ENCODE data around the gene CASZ1. TPM values are rescaled to one million over a fixed set of nuclear protein-coding genes. Genes with fewer than 3 reads are reported as not detected.

CASZ1 gene
- total and polyA plus RNA-seq, 2 donors: 1.8 to 3.9 TPM

DNA sequence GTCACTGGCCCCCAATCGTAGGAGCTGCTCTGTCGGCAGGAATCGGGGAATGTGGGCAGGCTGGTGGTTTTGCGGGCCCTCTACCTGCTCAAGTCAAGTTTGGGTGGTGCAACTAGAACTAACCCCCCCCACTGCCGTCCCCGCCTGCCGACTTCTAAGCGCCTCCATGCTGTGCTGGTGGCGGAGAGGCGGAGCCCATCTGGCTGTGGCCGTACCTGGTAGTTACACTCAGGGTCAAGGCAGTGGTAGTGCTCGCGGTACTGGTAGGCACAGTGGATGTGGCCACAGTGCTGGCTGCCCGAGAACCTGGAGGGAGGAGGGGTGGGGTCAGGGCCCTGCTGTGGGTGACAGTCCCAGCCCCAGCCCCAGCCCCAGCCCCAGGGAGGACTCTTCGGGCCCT is 140.0 kb downstream of the CASZ1 start:
- Histone ChIP-seq H3K9me3 (ENCODE audit: control insufficient read depth in 2 of 2, insufficient read depth in 1 of 2, low read length in 1 of 2) (no peaks in the 10 kb centered on the region), H3K36me3 (ENCODE audit: control insufficient read depth in 2 of 2, insufficient read depth in 2 of 2, low read length in 1 of 2) (peaks cover 2 to 42% of the 10 kb centered on the region in 2 donors), H3K27me3 (ENCODE audit: control insufficient read depth in 2 of 2, insufficient read depth in 1 of 2, low read length in 1 of 2) (peaks cover 0 to 2% of the 10 kb centered on the region in 2 donors), H3K27ac (ENCODE audit: low read depth in 1 of 2, low read length in 1 of 2) (no peak overlapping the region), H3K4me3 (ENCODE audit: low read length in 2 of 2) (no peak overlapping the region), H3K4me1 (ENCODE audit: control insufficient read depth in 2 of 2, insufficient read depth in 2 of 2, low read length in 2 of 2) (no peaks in the 10 kb centered on the region)
- no peak for DNase-seq (ENCODE audit: low read depth in 6 of 9, low spot score in 9 of 9)
- WGBS: 96% methylated on average over 15 of the region's 15 CpGs

DNA sequence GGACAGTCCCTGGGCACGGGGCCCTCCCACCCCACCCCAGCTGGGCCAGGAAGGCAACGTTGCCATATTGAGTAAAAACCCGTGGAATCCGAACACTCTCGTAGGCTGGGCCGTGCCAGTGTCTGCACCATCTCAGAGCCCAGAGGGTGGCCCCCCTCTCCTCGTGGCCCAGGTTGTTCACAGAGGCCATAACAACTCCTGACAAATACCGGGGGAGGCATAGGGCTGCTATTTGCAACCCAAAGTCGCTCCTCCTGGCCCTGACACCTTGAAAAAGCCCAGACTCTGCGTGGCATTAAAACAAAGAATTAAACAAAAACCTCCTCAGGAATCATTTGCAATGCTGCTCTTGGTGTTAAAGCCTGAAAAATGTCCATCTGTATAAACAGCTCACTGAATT is 141.4 kb downstream of the CASZ1 start:
- H3K36me3 ChIP-seq (ENCODE audit: control insufficient read depth in 2 of 2, insufficient read depth in 2 of 2, low read length in 1 of 2): peaks cover 2 to 40% of the 10 kb centered on the region in 2 donors
- H3K4me3 ChIP-seq (ENCODE audit: low read length in 2 of 2): no peak overlapping the region
- H3K9me3 ChIP-seq (ENCODE audit: control insufficient read depth in 2 of 2, insufficient read depth in 1 of 2, low read length in 1 of 2): no peaks in the 10 kb centered on the region
- H3K4me1 ChIP-seq (ENCODE audit: control insufficient read depth in 2 of 2, insufficient read depth in 2 of 2, low read length in 2 of 2): no peaks in the 10 kb centered on the region
- 94% methylated on average over 10 of the region's 10 CpGs for WGBS
- H3K27me3 ChIP-seq (ENCODE audit: control insufficient read depth in 2 of 2, insufficient read depth in 1 of 2, low read length in 1 of 2): peaks cover 0 to 11% of the 10 kb centered on the region in 2 donors
- DNase-seq (ENCODE audit: low read depth in 6 of 9, low spot score in 9 of 9): no peak
- H3K27ac ChIP-seq (ENCODE audit: low read depth in 1 of 2, low read length in 1 of 2): no peak overlapping the region

DNA sequence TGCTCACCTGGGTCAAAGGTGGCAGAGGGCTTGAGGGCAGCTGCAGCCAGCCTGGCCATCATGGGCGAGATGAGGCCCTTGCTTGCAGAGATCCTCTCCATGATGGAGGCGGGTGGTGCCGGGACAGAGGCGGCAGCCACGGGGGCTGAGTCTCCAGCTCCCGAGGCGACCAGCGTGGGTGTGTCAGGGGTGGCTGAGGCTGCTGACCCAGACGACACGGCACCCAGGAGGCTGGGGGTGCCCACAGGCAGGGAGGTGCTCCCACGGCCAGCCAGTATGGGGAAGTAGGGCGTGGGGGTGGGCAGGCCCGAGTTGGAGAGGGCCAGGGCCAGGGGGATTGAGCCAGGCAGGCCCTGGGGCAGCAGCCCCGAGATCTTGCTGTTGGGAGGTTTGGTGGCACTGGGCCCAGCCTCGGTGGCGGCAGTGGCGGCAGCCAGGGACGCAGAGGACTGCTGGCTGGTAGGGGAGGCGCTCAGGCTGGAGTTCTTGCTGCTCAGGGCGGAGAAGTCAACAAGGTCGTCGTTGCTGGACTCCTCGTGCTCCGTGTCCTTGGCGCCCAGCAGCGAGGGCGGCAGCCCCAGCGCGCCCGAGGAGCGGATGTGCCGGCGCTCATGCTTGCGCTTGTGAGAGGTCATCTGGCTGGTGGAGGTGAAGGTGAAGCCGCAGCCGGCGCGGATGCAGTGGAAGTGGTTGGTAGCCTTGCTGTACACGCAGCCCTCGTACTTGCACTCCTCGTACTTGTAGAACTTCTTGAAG is 142.9 kb downstream of the CASZ1 start:
- no peaks in the 10 kb centered on the region for H3K9me3 ChIP-seq (ENCODE audit: control insufficient read depth in 2 of 2, insufficient read depth in 1 of 2, low read length in 1 of 2)
- DNase-seq (ENCODE audit: low read depth in 6 of 9, low spot score in 9 of 9): no peak
- H3K4me1 ChIP-seq (ENCODE audit: control insufficient read depth in 2 of 2, insufficient read depth in 2 of 2, low read length in 2 of 2): no peaks in the 10 kb centered on the region
- no peak overlapping the region for H3K4me3 ChIP-seq (ENCODE audit: low read length in 2 of 2)
- H3K27me3 ChIP-seq (ENCODE audit: control insufficient read depth in 2 of 2, insufficient read depth in 1 of 2, low read length in 1 of 2): peaks cover 0 to 23% of the 10 kb centered on the region in 2 donors
- H3K27ac ChIP-seq (ENCODE audit: low read depth in 1 of 2, low read length in 1 of 2): no peak overlapping the region
- 96% methylated on average over 41 of the region's 41 CpGs for WGBS
- H3K36me3 ChIP-seq (ENCODE audit: control insufficient read depth in 2 of 2, insufficient read depth in 2 of 2, low read length in 1 of 2): peaks cover 0 to 30% of the 10 kb centered on the region in 2 donors

DNA sequence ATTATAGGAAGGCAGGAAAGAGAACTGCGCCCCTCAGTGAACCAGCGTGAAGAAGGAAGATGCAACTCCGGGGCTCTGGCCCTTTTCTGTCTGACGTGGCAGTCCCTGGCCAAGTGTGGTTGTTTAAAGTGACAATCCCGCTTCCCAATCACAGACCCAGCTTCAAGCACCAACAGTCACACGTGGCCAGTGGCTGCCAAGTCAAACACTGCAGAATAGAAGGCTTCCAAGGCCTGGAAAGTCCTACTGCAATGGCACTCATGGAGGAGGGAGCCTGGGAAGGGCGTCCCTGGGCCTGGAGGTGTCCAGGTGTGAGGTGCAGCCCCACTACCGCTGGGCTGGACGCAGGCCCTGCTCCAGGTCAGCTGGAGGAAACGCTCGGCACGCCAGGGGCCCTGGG is 143.8 kb downstream of the CASZ1 start:
- Histone ChIP-seq H3K9me3 (ENCODE audit: control insufficient read depth in 2 of 2, insufficient read depth in 1 of 2, low read length in 1 of 2) (no peaks in the 10 kb centered on the region), H3K4me3 (ENCODE audit: low read length in 2 of 2) (no peak overlapping the region), H3K27ac (ENCODE audit: low read depth in 1 of 2, low read length in 1 of 2) (no peak overlapping the region), H3K36me3 (ENCODE audit: control insufficient read depth in 2 of 2, insufficient read depth in 2 of 2, low read length in 1 of 2) (peaks cover 0 to 28% of the 10 kb centered on the region in 2 donors), H3K4me1 (ENCODE audit: control insufficient read depth in 2 of 2, insufficient read depth in 2 of 2, low read length in 2 of 2) (no peaks in the 10 kb centered on the region), H3K27me3 (ENCODE audit: control insufficient read depth in 2 of 2, insufficient read depth in 1 of 2, low read length in 1 of 2) (peaks cover 0 to 25% of the 10 kb centered on the region in 2 donors)
- DNase-seq (ENCODE audit: low read depth in 6 of 9, low spot score in 9 of 9): no peak
- 98% methylated on average over 12 of the region's 12 CpGs for WGBS

DNA sequence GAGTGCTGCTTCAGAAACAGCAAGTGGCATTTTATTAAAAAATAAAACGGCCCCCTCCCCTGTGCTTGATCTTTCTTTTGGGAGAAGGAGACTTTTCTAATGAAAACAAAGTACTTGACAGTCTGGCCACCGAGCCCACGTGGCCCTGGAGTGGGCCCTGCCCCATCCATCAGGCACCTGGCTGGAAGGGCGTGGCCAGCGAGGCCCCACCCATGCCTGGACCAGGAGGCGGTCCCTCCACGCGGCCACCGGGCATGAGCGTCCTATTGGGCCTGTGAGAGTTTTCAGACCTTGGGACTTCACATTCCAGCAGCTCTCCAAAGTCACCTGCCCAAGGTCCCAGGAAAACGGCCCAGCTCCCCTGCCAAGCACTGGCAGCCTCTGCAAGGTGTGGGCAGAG is 144.7 kb downstream of the CASZ1 start:
- no peak for DNase-seq (ENCODE audit: low read depth in 6 of 9, low spot score in 9 of 9)
- Histone ChIP-seq H3K9me3 (ENCODE audit: control insufficient read depth in 2 of 2, insufficient read depth in 1 of 2, low read length in 1 of 2) (no peaks in the 10 kb centered on the region), H3K36me3 (ENCODE audit: control insufficient read depth in 2 of 2, insufficient read depth in 2 of 2, low read length in 1 of 2) (peaks cover 0 to 30% of the 10 kb centered on the region in 2 donors), H3K27ac (ENCODE audit: low read depth in 1 of 2, low read length in 1 of 2) (no peak overlapping the region), H3K4me1 (ENCODE audit: control insufficient read depth in 2 of 2, insufficient read depth in 2 of 2, low read length in 2 of 2) (no peaks in the 10 kb centered on the region), H3K27me3 (ENCODE audit: control insufficient read depth in 2 of 2, insufficient read depth in 1 of 2, low read length in 1 of 2) (peaks cover 0 to 25% of the 10 kb centered on the region in 2 donors), H3K4me3 (ENCODE audit: low read length in 2 of 2) (no peak overlapping the region)
- 90% methylated on average over 11 of the region's 11 CpGs for WGBS

DNA sequence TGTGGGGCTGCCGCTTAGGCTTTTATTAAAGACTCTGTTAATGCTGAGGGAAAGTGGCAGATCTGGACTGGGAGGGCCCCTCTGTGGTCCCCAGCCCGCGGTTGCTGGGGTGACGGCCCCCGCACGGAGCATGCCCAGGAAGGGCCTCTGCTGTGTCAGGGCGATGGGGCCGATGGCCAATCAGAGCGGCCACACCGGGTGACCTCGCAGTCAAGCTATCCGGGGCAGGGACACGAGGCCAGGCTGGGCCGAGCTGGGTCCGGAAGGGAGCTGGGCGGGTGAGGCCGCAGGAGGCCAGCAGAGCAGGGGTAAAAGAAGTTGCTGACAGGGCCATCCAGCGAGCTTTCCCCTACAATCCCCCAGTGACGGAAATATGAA is 145.1 kb downstream of the CASZ1 start:
- Histone ChIP-seq H3K4me3 (ENCODE audit: low read length in 2 of 2) (no peak overlapping the region), H3K27ac (ENCODE audit: low read depth in 1 of 2, low read length in 1 of 2) (no peak overlapping the region), H3K9me3 (ENCODE audit: control insufficient read depth in 2 of 2, insufficient read depth in 1 of 2, low read length in 1 of 2) (no peaks in the 10 kb centered on the region), H3K27me3 (ENCODE audit: control insufficient read depth in 2 of 2, insufficient read depth in 1 of 2, low read length in 1 of 2) (peaks cover 0 to 25% of the 10 kb centered on the region in 2 donors), H3K36me3 (ENCODE audit: control insufficient read depth in 2 of 2, insufficient read depth in 2 of 2, low read length in 1 of 2) (peaks cover 0 to 30% of the 10 kb centered on the region in 2 donors), H3K4me1 (ENCODE audit: control insufficient read depth in 2 of 2, insufficient read depth in 2 of 2, low read length in 2 of 2) (no peaks in the 10 kb centered on the region)
- DNase-seq (ENCODE audit: low read depth in 6 of 9, low spot score in 9 of 9): no peak
- 91% methylated on average over 19 of the region's 19 CpGs for WGBS

DNA sequence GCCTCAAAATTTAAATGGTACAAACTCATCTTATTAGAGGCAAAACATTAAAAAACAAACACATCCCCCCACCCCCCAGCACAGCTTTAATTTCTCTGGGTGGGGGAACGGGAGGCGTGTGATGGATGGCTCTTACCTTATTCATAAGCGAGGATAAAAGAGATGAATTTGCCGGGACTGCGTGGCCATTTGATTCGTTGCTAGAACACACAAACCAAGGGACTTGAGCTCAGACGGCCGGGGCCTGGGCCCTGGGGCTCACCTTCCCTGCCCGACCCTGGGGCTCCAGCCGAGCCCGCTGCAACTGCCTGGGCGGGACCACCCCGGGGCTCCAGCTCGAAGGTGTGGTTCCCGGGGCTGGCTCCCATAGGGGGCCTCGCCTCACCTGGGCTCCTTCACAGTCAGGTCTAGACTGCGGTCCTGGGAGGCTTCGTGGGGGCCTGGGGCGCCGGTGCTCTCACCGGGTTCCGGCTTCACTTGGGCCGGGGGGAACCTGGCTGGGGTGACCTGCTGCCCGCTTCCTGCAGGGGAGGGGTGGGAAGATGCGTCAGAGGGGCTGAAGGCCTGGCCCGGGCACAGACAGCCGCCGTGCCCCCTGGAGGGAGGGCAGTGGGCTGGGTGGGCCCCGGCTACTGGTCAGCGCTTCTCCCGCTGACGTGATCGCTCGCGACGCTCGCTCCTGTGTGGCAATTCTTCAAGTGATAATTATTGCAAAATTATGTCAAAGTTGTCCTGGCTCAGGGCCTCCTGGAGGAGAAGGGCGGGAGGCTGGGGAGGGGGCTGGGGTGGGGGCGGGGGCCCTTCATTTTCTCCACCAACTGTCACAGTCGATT is 145.7 kb downstream of the CASZ1 start:
- peaks cover 0 to 25% of the 10 kb centered on the region in 2 donors for H3K27me3 ChIP-seq (ENCODE audit: control insufficient read depth in 2 of 2, insufficient read depth in 1 of 2, low read length in 1 of 2)
- no peaks in the 10 kb centered on the region for H3K4me1 ChIP-seq (ENCODE audit: control insufficient read depth in 2 of 2, insufficient read depth in 2 of 2, low read length in 2 of 2)
- no peak overlapping the region for H3K4me3 ChIP-seq (ENCODE audit: low read length in 2 of 2)
- 87% methylated on average over 40 of the region's 40 CpGs for WGBS
- H3K36me3 ChIP-seq (ENCODE audit: control insufficient read depth in 2 of 2, insufficient read depth in 2 of 2, low read length in 1 of 2): peaks cover 0 to 30% of the 10 kb centered on the region in 2 donors
- no peaks in the 10 kb centered on the region for H3K9me3 ChIP-seq (ENCODE audit: control insufficient read depth in 2 of 2, insufficient read depth in 1 of 2, low read length in 1 of 2)
- H3K27ac ChIP-seq (ENCODE audit: low read depth in 1 of 2, low read length in 1 of 2): no peak overlapping the region
- DNase-seq (ENCODE audit: low read depth in 6 of 9, low spot score in 9 of 9): no peak

DNA sequence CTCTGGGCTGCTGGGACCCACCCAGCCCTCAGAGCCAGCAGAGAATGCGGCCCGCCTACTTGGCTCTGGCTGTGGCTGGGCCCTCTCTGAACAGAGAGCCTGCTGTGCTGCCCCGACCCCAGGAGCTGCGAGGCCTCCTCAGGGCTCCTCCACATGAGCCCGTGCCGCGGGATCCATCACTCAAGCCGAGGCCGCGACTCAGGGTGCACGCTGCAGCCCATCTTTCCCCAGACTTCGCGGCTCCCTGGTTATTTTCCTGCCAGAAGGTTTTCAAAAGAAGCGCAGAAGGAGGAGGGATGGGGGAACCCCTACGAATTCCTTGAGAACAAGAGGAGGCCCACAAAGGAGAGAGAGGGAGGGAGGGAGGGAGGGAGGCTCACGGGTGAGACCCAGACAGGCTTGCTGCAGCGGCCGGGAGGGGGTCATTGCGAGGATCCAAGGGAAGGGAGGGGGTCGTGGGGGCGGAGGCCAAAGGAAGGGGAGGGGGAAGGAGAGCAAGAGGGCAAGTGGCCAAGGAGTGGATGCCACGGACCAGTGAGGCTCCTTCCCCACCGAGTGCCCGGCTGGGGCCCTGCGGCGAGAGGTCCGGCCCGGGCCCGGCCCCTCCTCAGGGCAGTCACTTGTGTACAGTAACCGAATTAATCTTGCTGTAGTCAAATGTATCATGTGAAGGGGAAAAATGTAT is 146.8 kb downstream of the CASZ1 start:
- no peak overlapping the region for H3K4me3 ChIP-seq (ENCODE audit: low read length in 2 of 2)
- WGBS: 87% methylated on average over 30 of the region's 30 CpGs
- no peak overlapping the region for H3K27ac ChIP-seq (ENCODE audit: low read depth in 1 of 2, low read length in 1 of 2)
- H3K4me1 ChIP-seq (ENCODE audit: control insufficient read depth in 2 of 2, insufficient read depth in 2 of 2, low read length in 2 of 2): no peaks in the 10 kb centered on the region
- H3K27me3 ChIP-seq (ENCODE audit: control insufficient read depth in 2 of 2, insufficient read depth in 1 of 2, low read length in 1 of 2): peaks cover 0 to 25% of the 10 kb centered on the region in 2 donors
- DNase-seq (ENCODE audit: low read depth in 6 of 9, low spot score in 9 of 9): no peak
- H3K9me3 ChIP-seq (ENCODE audit: control insufficient read depth in 2 of 2, insufficient read depth in 1 of 2, low read length in 1 of 2): no peaks in the 10 kb centered on the region
- peaks cover 0 to 27% of the 10 kb centered on the region in 2 donors for H3K36me3 ChIP-seq (ENCODE audit: control insufficient read depth in 2 of 2, insufficient read depth in 2 of 2, low read length in 1 of 2)
